ACHN (cell line): Measurements from ENCODE around the gene CBL.
"Not testable (repeated sequence)": the region's sequence is repeated elsewhere in the genome, so short reads cannot be mapped to it uniquely, and the experiment has no call there.

ENCODE experiments used
- DNase-seq: peaks from one replicate; pipeline ENCODE4 v3.0.0-alpha.2; 2015
- in situ Hi-C: cut with HindIII; loops from 2 replicates; pipeline ENCODE4 v1.10.0; 2017; ENCODE audit warnings: low sequenced_read_pairs, low pct_ligation_motif_present, low pct_unique_long_range_greater_than_20kb

Gene CBL

DNA sequence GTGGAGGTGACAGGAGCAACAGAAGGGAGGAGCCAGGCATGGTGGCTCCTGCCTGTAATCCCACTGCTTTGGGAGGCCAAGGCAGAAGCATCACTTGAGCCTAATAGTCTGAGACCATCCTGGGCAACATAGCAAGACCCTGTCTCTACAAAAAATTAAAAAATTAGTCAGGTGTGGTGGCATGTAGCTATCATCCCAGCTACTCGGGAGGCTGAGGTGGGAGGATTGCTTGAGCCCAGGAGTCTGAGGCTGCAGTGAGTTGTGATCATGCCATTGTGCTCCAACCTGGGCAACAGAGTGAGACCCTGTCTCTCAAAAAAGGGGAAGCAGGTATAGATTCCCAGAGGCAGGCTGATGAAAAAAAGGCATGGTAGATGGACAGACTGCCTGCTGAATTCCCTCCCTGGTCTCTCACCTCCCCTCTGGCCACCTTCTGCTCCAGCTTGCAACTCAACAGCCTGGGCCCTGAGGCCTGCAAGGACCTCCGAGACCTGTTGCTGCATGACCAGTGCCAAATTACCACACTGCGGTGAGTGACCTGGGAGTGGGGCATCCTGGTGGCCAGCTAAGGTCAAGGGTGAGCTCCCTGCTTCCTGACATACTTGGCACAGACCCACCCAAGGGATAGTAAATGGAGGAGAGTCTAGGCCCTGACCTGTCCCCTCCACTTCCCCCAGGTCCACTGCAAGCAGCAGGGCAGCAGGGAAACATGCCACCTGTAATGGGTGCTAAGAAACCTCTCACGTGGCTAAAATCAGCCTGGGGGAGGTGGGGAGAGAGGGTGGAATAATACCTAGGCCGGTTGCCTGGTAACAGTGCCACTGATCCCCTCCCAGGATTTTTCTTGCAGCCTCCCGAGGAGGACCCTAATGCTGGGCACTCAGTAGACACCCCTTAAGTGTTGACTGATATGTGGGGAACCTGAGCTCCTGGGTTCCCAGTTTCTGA lies 25.1 kb upstream of the CBL start:
- in situ Hi-C loops, result no loop called here
- DNase-seq, result no peak

- in situ Hi-C loops, result no loop called here
- DNase-seq, result no peak
These were observed 24.3 kb upstream of the CBL start for GRCh38 chr11:119181677-119182412.

DNA sequence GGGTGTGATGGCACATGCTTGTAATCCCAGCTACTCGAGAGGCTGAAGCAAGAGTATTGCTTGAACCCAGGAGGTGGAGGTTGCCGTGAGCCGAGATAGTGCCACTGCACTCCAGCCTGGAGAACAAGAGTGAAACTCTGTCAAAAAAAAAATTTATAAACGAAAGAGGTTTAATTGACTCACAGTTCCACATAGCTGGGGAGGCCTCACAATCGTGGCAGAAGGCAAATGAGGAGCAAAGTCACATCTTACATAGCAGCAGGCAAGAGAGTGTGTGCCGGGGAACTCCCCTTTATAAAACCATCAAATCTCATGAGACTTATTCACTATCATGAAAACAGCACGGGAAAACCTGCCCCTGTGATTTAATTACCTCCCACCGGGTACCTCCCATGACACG lies 21.7 kb upstream of the CBL start:
- in situ Hi-C loops, DNase-seq: not testable (repeated sequence)

DNA sequence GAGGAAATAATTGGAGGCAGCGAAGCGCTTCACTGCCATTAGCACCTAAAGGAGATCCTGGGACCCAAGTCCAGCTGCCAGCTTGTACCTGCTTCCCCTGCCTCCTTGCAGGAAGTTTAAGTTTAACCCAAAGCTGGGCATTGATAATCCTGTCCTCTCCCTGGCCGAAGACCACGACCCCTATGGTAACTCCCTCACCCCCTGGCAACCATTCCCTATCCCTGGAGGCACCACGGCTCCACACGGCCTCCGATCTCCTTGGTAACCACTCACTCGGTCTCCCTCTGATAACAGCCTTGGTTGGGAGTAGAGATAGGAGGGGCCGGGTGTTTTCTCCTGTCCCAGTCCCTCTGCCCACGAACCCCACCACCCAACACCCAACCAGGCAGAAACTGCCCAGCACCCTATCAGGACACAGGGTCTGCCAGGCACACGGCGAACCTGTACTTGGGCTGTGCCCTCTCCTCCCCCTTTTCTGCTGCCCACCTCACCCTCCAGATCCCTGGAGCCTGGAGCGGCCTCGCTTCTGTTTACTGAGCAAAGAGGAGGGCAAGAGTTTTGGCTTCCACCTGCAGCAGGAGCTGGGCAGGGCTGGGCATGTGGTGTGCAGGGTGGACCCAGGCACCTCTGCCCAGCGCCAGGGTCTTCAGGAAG lies 20.0 kb upstream of the CBL start:
- in situ Hi-C loops, result no loop called here
- DNase-seq, result no peak

GRCh38 chr11:119187123-119187892 lies 18.8 kb upstream of the CBL start:
- DNase-seq, result no peak
- in situ Hi-C loops, result no loop called here

GRCh38 chr11:119188067-119188466 lies 18.1 kb upstream of the CBL start:
- in situ Hi-C loops, result no loop called here

GRCh38 chr11:119188887-119189286 lies 17.3 kb upstream of the CBL start:
- in situ Hi-C loops, result no loop called here
- no peak for DNase-seq

More at GRCh38 chr11:119188067-119188466, 18.1 kb upstream of the CBL start:
- no peak for DNase-seq

- in situ Hi-C loops, result no loop called here
These were observed 16.7 kb upstream of the CBL start for GRCh38 chr11:119189393-119189792.

DNA sequence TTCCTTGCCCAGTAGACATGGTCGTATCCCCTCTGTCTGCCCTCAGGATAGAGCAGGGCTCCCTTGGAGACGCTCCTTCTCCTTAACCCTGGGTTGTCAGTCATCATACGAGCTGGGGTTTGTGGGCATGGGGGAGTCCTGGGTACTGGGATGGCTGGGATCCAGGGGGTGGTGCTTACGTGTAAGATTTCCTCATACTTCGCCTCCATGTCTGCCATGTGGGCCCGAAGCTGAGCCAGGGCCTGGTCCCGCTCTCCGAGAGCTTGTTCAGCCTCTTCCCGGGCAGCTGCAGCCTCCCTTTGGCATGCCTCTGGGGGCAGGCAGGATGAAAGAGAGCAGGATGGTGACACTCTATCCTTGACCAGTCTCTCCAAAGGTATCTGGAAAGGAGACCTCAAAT lies 15.6 kb upstream of the CBL start:
- in situ Hi-C loops, result no loop called here
- no peak for DNase-seq

More at GRCh38 chr11:119189393-119189792, 16.7 kb upstream of the CBL start:
- no peak for DNase-seq

GRCh38 chr11:119191265-119191664 lies 14.9 kb upstream of the CBL start:
- in situ Hi-C loops, DNase-seq: not testable (repeated sequence)

DNA sequence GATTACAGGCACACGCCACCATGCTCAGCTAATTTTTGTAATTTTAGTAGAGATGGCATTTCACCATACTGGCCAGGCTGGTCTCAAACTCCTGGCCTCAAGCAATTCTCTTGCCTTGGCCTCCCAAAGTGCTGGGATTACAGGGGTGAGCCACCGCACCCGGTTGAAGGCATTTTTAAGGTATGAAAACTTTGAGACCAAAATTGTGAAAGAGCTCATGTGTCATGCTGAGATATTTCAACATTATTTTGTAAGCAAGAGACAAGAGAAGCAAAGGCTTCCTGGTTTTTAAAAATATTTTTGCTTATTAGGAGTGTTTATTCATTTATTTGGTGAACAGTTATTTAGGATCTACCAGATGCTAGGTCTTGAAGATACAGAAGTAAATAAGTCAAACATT lies 14.0 kb upstream of the CBL start:
- no peak for DNase-seq
- in situ Hi-C loops, result no loop called here

- no peak for DNase-seq
- in situ Hi-C loops, result no loop called here
These were observed 13.1 kb upstream of the CBL start for GRCh38 chr11:119193001-119193400.

DNA sequence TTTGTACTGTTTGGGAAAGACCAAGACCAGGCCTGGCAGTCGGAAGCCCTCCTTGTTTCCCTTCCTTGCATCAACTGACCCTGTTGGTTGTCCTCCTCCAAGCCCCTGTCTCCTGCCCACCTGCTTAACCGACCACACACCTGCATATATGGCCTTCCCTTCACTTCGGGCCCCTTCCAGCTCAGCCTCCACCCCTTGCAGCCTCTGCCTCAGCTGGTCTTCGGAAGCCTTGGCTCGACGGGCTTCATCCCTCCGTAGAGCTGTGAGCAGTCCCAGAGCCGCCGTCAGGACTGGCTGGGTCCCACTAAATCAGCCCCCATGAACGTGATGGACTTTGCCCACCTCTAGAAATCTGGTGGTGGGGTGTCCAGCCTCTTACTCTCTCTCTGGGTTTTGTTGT lies 12.5 kb upstream of the CBL start:
- no peak for DNase-seq
- in situ Hi-C loops, result no loop called here

DNA sequence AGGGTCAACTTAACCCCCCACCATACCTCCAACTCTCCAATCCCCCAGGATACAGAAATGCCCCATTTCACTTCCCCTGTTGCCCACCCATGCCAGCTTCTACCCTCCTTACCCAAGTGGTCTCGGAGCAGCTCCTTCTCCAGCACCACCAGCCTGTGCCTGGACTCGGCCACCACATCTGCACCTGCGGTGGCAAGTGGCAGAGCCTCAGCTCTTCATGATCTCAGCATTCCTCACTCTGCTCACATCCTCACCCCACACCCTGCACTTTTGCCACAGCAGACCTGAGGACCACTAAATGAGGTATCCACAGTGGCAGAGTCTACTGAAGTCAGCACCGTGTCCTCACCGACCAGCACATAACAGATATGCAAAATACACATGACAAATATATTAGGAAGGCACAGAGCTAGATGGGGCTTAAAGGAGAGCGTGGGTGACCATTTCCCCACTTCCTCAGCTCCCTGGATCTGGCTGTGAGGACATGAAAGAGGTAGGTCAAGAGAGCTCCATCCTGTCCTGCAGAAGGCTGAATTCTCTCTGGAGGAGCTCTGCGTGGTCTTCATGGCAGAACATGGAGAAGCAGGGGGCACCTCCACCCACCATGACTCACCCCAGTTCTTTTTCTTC lies 11.2 kb upstream of the CBL start:
- in situ Hi-C loops, result no loop called here

DNA sequence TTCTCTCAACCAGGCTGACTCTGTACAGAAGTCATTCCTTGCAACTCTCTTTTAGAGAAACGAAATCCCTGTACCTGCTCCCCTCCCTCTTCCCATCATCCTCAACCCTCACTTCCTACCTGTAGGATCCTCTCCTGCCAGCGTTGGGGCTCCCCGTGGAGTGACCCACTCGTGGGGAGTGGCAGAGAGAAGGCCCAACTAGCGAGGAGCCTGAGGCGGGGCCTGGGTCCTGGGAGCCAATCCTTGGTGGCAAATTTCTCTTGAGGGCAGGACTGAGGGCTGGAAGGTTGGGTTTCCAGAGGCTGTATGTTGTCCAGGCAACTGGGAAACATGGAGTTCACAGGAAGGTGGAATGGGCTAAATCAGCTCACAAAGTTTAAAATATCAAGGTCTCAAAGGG lies 10.5 kb upstream of the CBL start:
- DNase-seq, result peak; percentile 21
- in situ Hi-C loops, result no loop called here

More for the DNA sequence above, 11.2 kb upstream of the CBL start:
- no peak for DNase-seq

DNA sequence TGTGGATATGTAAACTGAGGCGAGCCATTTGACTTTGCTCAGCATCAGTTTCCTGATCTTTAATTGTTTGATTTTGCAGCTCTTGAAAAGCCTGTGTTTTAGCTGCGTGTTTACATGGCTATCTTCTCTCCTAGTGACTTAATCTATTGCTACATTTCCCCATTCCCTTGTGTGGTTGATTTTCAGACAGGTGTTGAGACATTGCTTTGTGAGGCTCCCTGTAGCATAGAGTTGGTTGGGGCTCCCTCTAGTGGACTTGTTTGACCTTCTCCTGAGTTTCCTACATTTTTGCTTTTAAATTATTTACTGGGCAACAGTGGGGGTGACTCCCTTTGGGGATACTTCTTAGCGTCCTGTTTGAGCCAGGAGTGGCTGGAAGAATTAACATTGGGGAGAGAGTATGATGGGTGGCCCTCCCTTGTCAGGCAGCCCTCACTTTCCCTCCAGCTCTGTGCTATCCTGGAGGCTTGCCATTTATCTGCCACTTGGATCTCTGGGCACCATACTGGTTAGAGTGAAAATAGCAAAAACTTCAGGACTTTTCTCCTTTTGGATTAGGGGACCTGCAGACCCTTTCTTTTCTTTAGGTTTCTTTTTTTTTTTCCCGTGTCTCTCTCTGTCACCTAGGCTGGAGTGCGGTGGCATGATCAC lies 9.2 kb upstream of the CBL start:
- in situ Hi-C loops, result no loop called here
- peak; percentile 75 for DNase-seq

DNA sequence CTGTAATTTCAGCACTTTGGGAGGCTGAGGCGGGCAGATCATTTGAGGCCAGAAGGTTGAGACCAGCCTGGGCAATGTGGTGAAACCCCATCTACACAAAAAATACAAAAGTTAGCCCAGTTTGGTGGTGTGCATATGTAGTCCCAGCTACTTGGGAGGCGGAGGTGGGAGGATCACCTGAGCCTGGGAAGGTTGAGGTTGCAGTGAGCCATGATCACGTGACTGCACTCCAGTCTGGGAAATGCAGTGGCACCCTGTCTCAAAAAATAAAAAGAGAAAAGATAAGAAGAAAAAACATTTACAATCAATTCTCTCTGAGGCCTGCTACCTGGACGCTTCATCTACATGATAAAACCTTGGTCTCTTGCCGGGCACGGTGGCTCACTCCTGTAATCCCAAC lies 7.2 kb upstream of the CBL start:
- no peak for DNase-seq
- in situ Hi-C loops, result no loop called here

GRCh38 chr11:119201236-119201635 lies 4.9 kb upstream of the CBL start:
- in situ Hi-C loops, result not testable (repeated sequence)

More at GRCh38 chr11:119201236-119201635, 4.9 kb upstream of the CBL start:
- DNase-seq, result not testable (repeated sequence)
